ENCODE data around the gene KRT12. TPM values are rescaled to one million over a fixed set of nuclear protein-coding genes. Genes with fewer than 3 reads are reported as not detected.

The KRT12 gene
- polyA plus RNA-seq, 2 of the 4 experiments (the other 2 are of a cell fraction) = not detected

GRCh38 chr17:40846515-40847144, 20.4 kb downstream of the KRT12 start:
- FAIRE-seq (peak; percentile 67), ATAC-seq (peak in 1 of 2 experiments; percentile 45; a peak in 1 of 6 replicates), DNase-seq (ENCODE audit: low read depth in 1 of 2, low spot score in 1 of 2) (no peak)
- H3K9me3 ChIP-seq = no peaks in the 10 kb centered on the region
- no peak overlapping the region for H3K4me3 ChIP-seq
- H3K4me1 ChIP-seq = peaks cover 32% of the 10 kb centered on the region
- POLR2A ChIA-PET = no interaction called here
- H3K4me2 ChIP-seq = no peak overlapping the region
- 92% methylated on average over 1 of the region's 1 CpG for WGBS (ENCODE audit: missing lambda C conversion rate)
- H3K27ac ChIP-seq = no peak overlapping the region
- CTCF ChIA-PET = interaction anchor here (0.8 to 21.2 kb wide), 9 partner anchors 11 to 816 kb away, joined by 3 to 418 read pairs (median 10); no protein-coding TSS in a partner anchor
- TF ChIP-seq TFCP2L1 (CRISPR knock-in tag; IDR thresholded peaks at IDR 0.05) (no peak), FOXS1 (CRISPR knock-in tag; IDR thresholded peaks at IDR 0.05) (no peak), ELK1 (IDR thresholded peaks at IDR 0.05; ENCODE audit: low read depth, low read length) (no peak), EHF (CRISPR knock-in tag; IDR thresholded peaks at IDR 0.05) (no peak), HMGXB4 (CRISPR knock-in tag; IDR thresholded peaks at IDR 0.05; ENCODE audit: borderline replicate concordance) (no peak), POLR2AphosphoS2 (conservative IDR thresholded peaks at IDR 0.05; ENCODE audit: low read length) (no peak), MYC (IDR thresholded peaks at IDR 0.05; ENCODE audit: borderline replicate concordance, low read length) (no peak), E2F6 (IDR thresholded peaks at IDR 0.05; ENCODE audit: borderline replicate concordance, low read depth) (no peak), MAX (IDR thresholded peaks at IDR 0.05) (no peak), ZC3H11A (IDR thresholded peaks at IDR 0.05) (no peak), RNF2 (IDR thresholded peaks at IDR 0.05; ENCODE audit: borderline replicate concordance, low read depth) (no peak), HDAC2 (IDR thresholded peaks at IDR 0.05) (no peak), BCL3 (IDR thresholded peaks at IDR 0.05) (no peak), ZFP36 (IDR thresholded peaks at IDR 0.05; ENCODE audit: borderline replicate concordance, partially characterized antibody) (no peak), CHD4 (IDR thresholded peaks at IDR 0.05; ENCODE audit: borderline replicate concordance) (no peak), RFX5 (IDR thresholded peaks at IDR 0.05) (no peak), HOXA7 (CRISPR knock-in tag; IDR thresholded peaks at IDR 0.05) (no peak), RARB (CRISPR knock-in tag; IDR thresholded peaks at IDR 0.05) (no peak), FOSB (CRISPR knock-in tag; IDR thresholded peaks at IDR 0.05) (no peak), HEYL (CRISPR knock-in tag; IDR thresholded peaks at IDR 0.05) (no peak)

- no peak for ATAC-seq
- CTCF ChIA-PET = interaction anchor here (0.6 to 21.2 kb wide), 8 partner anchors 12 to 818 kb away, joined by 3 to 418 read pairs (median 4); no protein-coding TSS in a partner anchor
- 55% methylated on average over 4 of the region's 4 CpGs for WGBS (ENCODE audit: missing lambda C conversion rate)
- no peaks in the 10 kb centered on the region for H3K9me3 ChIP-seq
- FAIRE-seq = peak; percentile 63
- H3K27ac ChIP-seq = no peak overlapping the region
- no peak overlapping the region for H3K4me2 ChIP-seq
- no peak for DNase-seq (ENCODE audit: low read depth in 1 of 2, low spot score in 1 of 2)
- POLR2A ChIA-PET = interaction anchor here (1.5 kb wide), 1 partner anchor 26 kb away, joined by 3 read pairs; no protein-coding TSS in a partner anchor
- H3K4me1 ChIP-seq = peaks cover 13% of the 10 kb centered on the region
- no peak overlapping the region for H3K4me3 ChIP-seq
- TF ChIP-seq NR3C1 (IDR thresholded peaks at IDR 0.05) (no peak), REST (IDR thresholded peaks at IDR 0.05) (no peak), EHMT2 (IDR thresholded peaks at IDR 0.05; ENCODE audit: low read depth) (no peak), ZC3H11A (IDR thresholded peaks at IDR 0.05) (no peak), RCOR1 (IDR thresholded peaks at IDR 0.05; ENCODE audit: low read depth, low read length) (no peak), EHF (CRISPR knock-in tag; IDR thresholded peaks at IDR 0.05) (no peak), CEBPB (IDR thresholded peaks at IDR 0.05) (no peak), MAZ (IDR thresholded peaks at IDR 0.05; ENCODE audit: borderline replicate concordance, low read depth, low read length) (no peak), CHD4 (IDR thresholded peaks at IDR 0.05; ENCODE audit: borderline replicate concordance) (no peak), HEYL (CRISPR knock-in tag; IDR thresholded peaks at IDR 0.05) (no peak)
Measured at GRCh38 chr17:40844671-40845107, 22.3 kb downstream of the KRT12 start.
